MM.1S (cell line): Measurements from ENCODE around the gene ITPA.

Experiments used
- DNase-seq: peaks from one replicate; pipeline ENCODE4 v3.0.0-alpha.2; 2015
- H2AFZ ChIP-seq: fragments of 300-600 bp; sonication (generic); 2 replicates; pipeline ENCODE4 v1.6.0; 2016; ENCODE audit warnings: antibody characterized with exemption, low read length
- H3F3A ChIP-seq: fragments of 300-600 bp; sonication (generic); 2 replicates; pipeline ENCODE4 v1.6.1; 2016; ENCODE audit warnings: mild to moderate bottlenecking, antibody characterized with exemption, low read length, moderate library complexity, mixed read lengths; ENCODE audit not compliant: insufficient read depth
- H3K27ac ChIP-seq: fragments of 300-600 bp; sonication (generic); 2 replicates; pipeline ENCODE4 v1.5.1; 2016; ENCODE audit warnings: mild to moderate bottlenecking, low read length
- H3K27me3 ChIP-seq: fragments of 300-600 bp; sonication (generic); replicated peaks from 2 replicates; pipeline ENCODE4 v1.6.0; 2016; ENCODE audit warnings: low read length; ENCODE audit not compliant: insufficient read depth
- H3K36me3 ChIP-seq: fragments of 300-600 bp; sonication (generic); replicated peaks from 2 replicates; pipeline ENCODE4 v1.6.1; 2016; ENCODE audit warnings: mild to moderate bottlenecking, low read length, mixed read lengths; ENCODE audit not compliant: insufficient read depth
- H3K4me1 ChIP-seq: fragments of 300-600 bp; sonication (generic); 2 replicates; pipeline ENCODE4 v1.6.1; 2016; ENCODE audit warnings: low read length, mixed read lengths
- H3K4me2 ChIP-seq: fragments of 300-600 bp; sonication (generic); 2 replicates; pipeline ENCODE4 v1.6.0; 2016; ENCODE audit warnings: low read depth, low read length
- H3K4me3 ChIP-seq: fragments of 300-600 bp; sonication (generic); 2 replicates; pipeline ENCODE4 v1.5.1; 2016; ENCODE audit warnings: low read length, mixed read lengths
- H3K79me2 ChIP-seq: fragments of 300-600 bp; sonication (generic); 2 replicates; pipeline ENCODE4 v1.6.1; 2016; ENCODE audit warnings: mixed run types, low read length, mixed read lengths
- H3K9ac ChIP-seq: fragments of 300-600 bp; sonication (generic); 2 replicates; pipeline ENCODE4 v1.6.1; 2016; ENCODE audit warnings: low read length, mixed read lengths
- H3K9me2 ChIP-seq: fragments of 300-600 bp; sonication (generic); replicated peaks from 2 replicates; pipeline ENCODE4 v1.6.1; 2016; ENCODE audit warnings: mild to moderate bottlenecking, low read length, mixed read lengths; ENCODE audit not compliant: insufficient read depth
- H3K9me3 ChIP-seq: fragments of 300-600 bp; sonication (generic); replicated peaks from 2 replicates; pipeline ENCODE4 v1.6.1; 2016; ENCODE audit warnings: mild to moderate bottlenecking, low read length, mixed read lengths; ENCODE audit not compliant: insufficient read depth
- H4K20me1 ChIP-seq: fragments of 300-600 bp; sonication (generic); 2 replicates; pipeline ENCODE4 v1.6.1; 2016; ENCODE audit warnings: mild to moderate bottlenecking, low read length, moderate library complexity, mixed read lengths; ENCODE audit not compliant: insufficient read depth
- CTCF ChIP-seq: fragments of 300-600 bp; sonication (generic); IDR thresholded peaks from 2 replicates; pipeline ENCODE4 v1.5.1; 2016; ENCODE audit warnings: antibody characterized with exemption, low read length, mixed read lengths
- EZH2 ChIP-seq: fragments of 300-600 bp; sonication (generic); optimal IDR thresholded peaks from 2 replicates; pipeline ENCODE3; 2017; ENCODE audit warnings: low read depth, mild to moderate bottlenecking, antibody characterized with exemption, low read length, mixed read lengths
- EZH2phosphoT487 ChIP-seq: fragments of 300-600 bp; sonication (generic); IDR thresholded peaks from 2 replicates; pipeline ENCODE4 v1.6.1; 2018; ENCODE audit warnings: antibody characterized with exemption, low read length

The ITPA gene

GRCh38 chr20:3223994-3224680, 14.8 kb downstream of the ITPA start:
- no peak overlapping the region for H3K4me2 ChIP-seq
- no peaks in the 10 kb centered on the region for H3K9me3 ChIP-seq
- H3K79me2 ChIP-seq: no peaks in the 10 kb centered on the region
- H3K9me2 ChIP-seq: no peaks in the 10 kb centered on the region
- H3K9ac ChIP-seq: no peak overlapping the region
- H3F3A ChIP-seq: no peaks in the 10 kb centered on the region
- H3K4me1 ChIP-seq: no peaks in the 10 kb centered on the region
- no peaks in the 10 kb centered on the region for H4K20me1 ChIP-seq
- no peak for DNase-seq
- no peak overlapping the region for H3K4me3 ChIP-seq
- TF ChIP-seq EZH2 (no peak), EZH2phosphoT487 (no peak), CTCF (no peak)
- no peaks in the 10 kb centered on the region for H3K27me3 ChIP-seq
- no peak overlapping the region for H2AFZ ChIP-seq
- H3K36me3 ChIP-seq: no peaks in the 10 kb centered on the region
- no peak overlapping the region for H3K27ac ChIP-seq

DNA sequence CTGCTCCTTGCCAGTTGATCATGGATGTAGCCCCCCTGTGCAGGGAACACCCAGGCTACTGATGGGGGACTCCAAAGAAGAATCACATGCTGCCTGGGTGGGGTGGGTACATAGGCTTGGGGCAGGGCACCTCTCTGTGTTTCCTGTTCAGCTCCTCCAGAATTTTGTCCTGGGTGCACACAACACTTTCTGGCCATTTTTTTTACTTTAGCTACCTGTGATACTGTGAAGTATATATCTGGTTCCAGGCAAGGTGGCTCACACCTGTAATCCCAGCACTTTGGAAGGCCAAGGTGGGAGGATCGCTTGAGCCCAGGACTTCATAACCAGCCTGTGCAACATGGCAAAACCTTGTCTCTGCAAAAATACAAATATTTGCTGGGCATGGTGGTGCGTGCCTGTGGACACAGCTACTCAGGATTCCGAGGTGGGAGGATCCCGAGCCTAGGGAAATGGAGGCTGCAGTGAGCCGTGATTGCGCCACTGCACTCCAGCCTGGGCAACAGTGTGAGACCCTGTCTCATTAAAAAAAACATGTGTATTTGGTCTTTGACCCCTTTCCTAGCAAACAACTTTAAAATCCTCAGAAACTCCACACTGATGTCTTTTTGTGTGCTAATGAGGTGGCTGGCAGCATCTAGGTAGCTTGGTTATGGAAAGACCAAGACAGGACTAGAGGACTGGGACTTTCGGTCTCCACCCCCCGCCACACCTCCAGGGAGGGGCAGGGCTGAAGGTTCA, 15.6 kb downstream of the ITPA start:
- H3K9ac ChIP-seq: no peak overlapping the region
- no peaks in the 10 kb centered on the region for H3K36me3 ChIP-seq
- H3K4me1 ChIP-seq: no peaks in the 10 kb centered on the region

GRCh38 chr20:3226093-3226492, 16.8 kb downstream of the ITPA start:
- Histone ChIP-seq H4K20me1 (no peaks in the 10 kb centered on the region), H3K36me3 (no peaks in the 10 kb centered on the region), H3K79me2 (no peaks in the 10 kb centered on the region), H3K27ac (no peak overlapping the region), H3K9me3 (no peaks in the 10 kb centered on the region), H3K27me3 (no peaks in the 10 kb centered on the region), H3K4me1 (no peaks in the 10 kb centered on the region), H3K4me3 (no peak overlapping the region), H2AFZ (no peak overlapping the region), H3K9ac (no peak overlapping the region), H3F3A (no peaks in the 10 kb centered on the region), H3K4me2 (no peak overlapping the region), H3K9me2 (no peaks in the 10 kb centered on the region)
- DNase-seq: no peak
- TF ChIP-seq EZH2phosphoT487: no peak
- TF ChIP-seq EZH2: no peak
- no peak for TF ChIP-seq CTCF

More for the DNA sequence above, 15.6 kb downstream of the ITPA start:
- DNase-seq: no peak
- Histone ChIP-seq H3K27me3 (no peaks in the 10 kb centered on the region), H3K4me3 (no peak overlapping the region), H2AFZ (no peak overlapping the region), H3K9me2 (no peaks in the 10 kb centered on the region), H4K20me1 (no peaks in the 10 kb centered on the region), H3F3A (no peaks in the 10 kb centered on the region), H3K79me2 (no peaks in the 10 kb centered on the region), H3K4me2 (no peak overlapping the region), H3K27ac (no peak overlapping the region), H3K9me3 (no peaks in the 10 kb centered on the region)
- no peak for TF ChIP-seq CTCF
- no peak for TF ChIP-seq EZH2phosphoT487
- TF ChIP-seq EZH2: no peak
